Mesendoderm (in vitro differentiated cells): ENCODE data around the gene C1QTNF1.

Experiments used
- DNase-seq: peaks from one replicate; pipeline ENCODE4 v3.0.0; 2013
- H2AK5ac ChIP-seq: 2 replicates; pipeline ENCODE4 v1.6.1; 2013; ENCODE audit warnings: low read length, inconsistent platforms
- H2BK120ac ChIP-seq: 2 replicates; pipeline ENCODE4 v1.6.1; 2013; ENCODE audit warnings: low read depth, mild to moderate bottlenecking, low read length, moderate library complexity, mixed read lengths
- H2BK15ac ChIP-seq: replicated peaks from 2 replicates; pipeline ENCODE4 v1.6.1; 2013; ENCODE audit warnings: low read depth, mild to moderate bottlenecking, moderate library complexity
- H2BK5ac ChIP-seq: 2 replicates; pipeline ENCODE4 v1.6.1; 2013; ENCODE audit warnings: low read length, inconsistent platforms
- H3K18ac ChIP-seq: 2 replicates; pipeline ENCODE4 v1.6.1; 2013; ENCODE audit warnings: mild to moderate bottlenecking, low read length, mixed read lengths
- H3K23ac ChIP-seq: one replicate; pipeline ENCODE4 v1.6.1; 2013; ENCODE audit warnings: low read length
- H3K27ac ChIP-seq: 2 replicates; pipeline ENCODE4 v1.5.1; 2013; ENCODE audit warnings: low read depth, mild to moderate bottlenecking, inconsistent platforms, low read length, moderate library complexity
- H3K27me3 ChIP-seq: 2 replicates; pipeline ENCODE4 v1.6.1; 2013; ENCODE audit warnings: low read length, control low read depth, mild to moderate bottlenecking, inconsistent platforms; ENCODE audit not compliant: insufficient read depth, poor library complexity
- H3K36me3 ChIP-seq: 2 replicates; pipeline ENCODE4 v1.6.1; 2013; ENCODE audit warnings: low read length, inconsistent platforms; ENCODE audit not compliant: control insufficient read depth, insufficient read depth
- H3K4ac ChIP-seq: one replicate; pipeline ENCODE4 v1.6.1; 2013; ENCODE audit warnings: low read depth, mild to moderate bottlenecking, low read length, moderate library complexity
- H3K4me1 ChIP-seq: 2 replicates; pipeline ENCODE4 v1.6.1; 2013; ENCODE audit warnings: low read depth, low read length, inconsistent platforms; ENCODE audit not compliant: control insufficient read depth
- H3K4me2 ChIP-seq: 2 replicates; pipeline ENCODE4 v1.6.1; 2013; ENCODE audit warnings: low read length
- H3K4me3 ChIP-seq: 2 replicates; pipeline ENCODE4 v1.5.1; 2013; ENCODE audit warnings: mild to moderate bottlenecking, low read length
- H3K56ac ChIP-seq: one replicate; pipeline ENCODE4 v1.6.1; 2013; ENCODE audit warnings: low read length
- H3K79me1 ChIP-seq: 2 replicates; pipeline ENCODE4 v1.6.1; 2013; ENCODE audit warnings: low read length, inconsistent platforms
- H3K79me2 ChIP-seq: 2 replicates; pipeline ENCODE4 v1.6.1; 2013; ENCODE audit warnings: mild to moderate bottlenecking, low read length; ENCODE audit not compliant: control insufficient read depth, insufficient read depth
- H3K9ac ChIP-seq: 2 replicates; pipeline ENCODE4 v1.6.1; 2013; ENCODE audit warnings: low read length, inconsistent platforms
- H4K5ac ChIP-seq: one replicate; pipeline ENCODE4 v1.6.1; 2013; ENCODE audit warnings: low read length
- H4K8ac ChIP-seq: one replicate; pipeline ENCODE4 v1.6.1; 2013; ENCODE audit warnings: low read depth, mild to moderate bottlenecking, control low read depth, low read length, moderate library complexity
- WGBS: extraction: QIAGEN DNeasy Blood & Tissue Kit; methylation state at CpG from one replicate; pipeline ENCODE4 v1.1.7; 2013; ENCODE audit warnings: low lambda C conversion rate, missing lambda C conversion rate; ENCODE audit not compliant: insufficient coverage; ENCODE audit errors: extremely low coverage; 5-methylcytosine and 5-hydroxymethylcytosine counted together

C1QTNF1 gene

DNA sequence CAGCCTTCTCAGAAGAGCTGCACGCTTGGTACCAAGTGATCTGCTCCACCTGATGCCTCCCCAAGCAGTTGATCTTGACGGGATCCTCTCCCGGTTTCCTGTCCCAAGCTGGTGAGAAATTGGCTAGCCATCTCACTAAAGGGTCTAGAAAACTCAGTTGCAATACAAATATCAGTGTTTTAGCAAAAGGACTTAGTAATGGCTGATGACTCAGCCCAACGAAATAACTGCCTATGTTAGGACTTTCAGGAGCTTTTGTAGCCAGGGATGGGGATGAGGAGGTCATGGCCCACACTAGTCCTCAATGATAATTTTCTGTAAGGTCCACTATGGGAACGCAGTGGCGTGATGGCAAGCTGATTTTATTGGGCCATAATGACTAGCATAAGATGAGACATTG lies 27.3 kb downstream of the C1QTNF1 start:
- Histone ChIP-seq H3K9ac (no peak overlapping the region), H3K4ac (no peak overlapping the region), H3K56ac (no peak overlapping the region), H3K4me3 (no peak overlapping the region), H3K23ac (no peak overlapping the region), H2AK5ac (no peak overlapping the region), H3K27me3 (no peaks in the 10 kb centered on the region), H3K36me3 (no peaks in the 10 kb centered on the region), H4K8ac (no peak overlapping the region), H3K27ac (no peak overlapping the region), H2BK5ac (no peak overlapping the region), H2BK15ac (no peak overlapping the region), H2BK120ac (no peak overlapping the region), H3K4me1 (no peaks in the 10 kb centered on the region), H3K79me1 (no peaks in the 10 kb centered on the region), H4K5ac (no peak overlapping the region), H3K4me2 (no peak overlapping the region), H3K79me2 (no peaks in the 10 kb centered on the region), H3K18ac (no peak overlapping the region)
- WGBS = no CpG with 5 or more reads among the region's 6 CpGs
- DNase-seq = no peak

DNA sequence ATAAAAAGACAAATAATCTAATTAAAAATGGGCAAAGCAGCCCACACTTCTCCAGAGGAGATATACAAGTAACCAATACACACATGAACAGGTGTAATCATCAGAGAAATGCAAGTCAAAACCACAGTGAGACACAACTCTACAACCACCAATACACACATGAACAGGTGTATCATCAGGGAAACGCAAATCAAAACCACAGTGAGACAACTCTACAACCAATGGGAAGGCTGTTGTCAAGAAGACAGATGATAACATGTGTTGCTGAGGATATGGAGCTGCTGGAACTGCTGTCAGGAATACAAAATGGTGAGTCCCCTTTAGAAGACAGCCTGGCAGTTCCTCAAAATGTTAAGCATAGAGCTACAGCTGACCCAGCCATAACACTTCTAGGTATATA lies 28.2 kb downstream of the C1QTNF1 start:
- Histone ChIP-seq H3K27me3 (no peaks in the 10 kb centered on the region), H2BK15ac (no peak overlapping the region), H2BK120ac (no peak overlapping the region), H3K79me1 (no peaks in the 10 kb centered on the region), H4K8ac (no peak overlapping the region), H3K9ac (no peak overlapping the region), H3K4ac (no peak overlapping the region), H3K79me2 (no peaks in the 10 kb centered on the region), H3K4me2 (no peak overlapping the region), H4K5ac (no peak overlapping the region), H2BK5ac (no peak overlapping the region), H3K23ac (no peak overlapping the region), H3K27ac (no peak overlapping the region), H3K4me3 (no peak overlapping the region), H3K4me1 (no peaks in the 10 kb centered on the region), H2AK5ac (no peak overlapping the region), H3K18ac (no peak overlapping the region), H3K36me3 (no peaks in the 10 kb centered on the region), H3K56ac (no peak overlapping the region)
- no peak for DNase-seq
- WGBS = no CpG with 5 or more reads among the region's 1 CpG

- no peak overlapping the region for H3K18ac ChIP-seq
- no peak overlapping the region for H3K9ac ChIP-seq
- no peak overlapping the region for H4K8ac ChIP-seq
- no peak overlapping the region for H2BK15ac ChIP-seq
- DNase-seq = no peak
- H3K27me3 ChIP-seq = no peaks in the 10 kb centered on the region
- WGBS = no CpG with 5 or more reads among the region's 2 CpGs
- no peak overlapping the region for H2BK5ac ChIP-seq
- no peak overlapping the region for H2BK120ac ChIP-seq
- no peak overlapping the region for H2AK5ac ChIP-seq
- H3K4me2 ChIP-seq = no peak overlapping the region
- no peaks in the 10 kb centered on the region for H3K79me1 ChIP-seq
- no peak overlapping the region for H4K5ac ChIP-seq
- H3K4me1 ChIP-seq = no peaks in the 10 kb centered on the region
- no peaks in the 10 kb centered on the region for H3K36me3 ChIP-seq
- H3K4ac ChIP-seq = no peak overlapping the region
- H3K79me2 ChIP-seq = no peaks in the 10 kb centered on the region
- H3K4me3 ChIP-seq = no peak overlapping the region
- no peak overlapping the region for H3K23ac ChIP-seq
- no peak overlapping the region for H3K27ac ChIP-seq
- H3K56ac ChIP-seq = no peak overlapping the region
Measured at GRCh38 chr17:79053251-79053925, 29.4 kb downstream of the C1QTNF1 start.

DNA sequence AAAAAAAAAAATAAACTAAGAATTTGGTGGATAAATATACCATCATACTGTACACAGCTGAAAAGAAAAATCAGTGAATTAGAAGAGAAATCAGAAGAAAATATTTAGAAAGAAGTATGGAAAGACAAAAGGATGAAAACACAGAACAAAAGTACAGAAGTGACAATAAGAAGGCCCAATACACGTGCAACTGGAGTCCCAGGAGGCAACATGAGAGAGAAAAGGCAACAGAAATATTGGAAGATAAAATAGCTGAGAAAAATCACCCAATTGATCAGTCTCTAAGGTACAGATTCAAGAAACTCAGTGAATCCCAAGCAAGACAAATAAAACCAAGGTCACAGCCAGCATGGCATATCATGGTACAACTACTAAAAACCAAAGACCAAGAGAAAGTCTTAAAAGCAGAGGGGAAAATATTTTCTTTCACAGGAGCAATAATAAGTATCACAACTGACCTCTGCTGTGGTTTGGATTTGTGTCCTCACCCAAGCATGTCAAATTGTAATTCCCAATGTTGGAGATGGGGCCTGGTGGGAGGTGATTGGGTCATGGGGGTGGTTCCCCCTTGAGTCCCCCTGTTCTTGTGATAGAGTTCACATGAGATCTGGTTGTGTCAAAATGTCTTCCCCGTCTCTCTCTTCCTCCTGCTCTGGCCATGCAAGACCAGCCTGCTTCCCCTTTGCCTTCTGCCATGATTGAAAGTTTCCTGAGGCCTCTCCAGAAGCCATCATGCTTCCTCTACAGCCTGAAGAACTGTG lies 30.4 kb downstream of the C1QTNF1 start:
- Histone ChIP-seq H3K36me3 (no peaks in the 10 kb centered on the region), H3K4ac (no peak overlapping the region), H3K27ac (no peak overlapping the region), H4K8ac (no peak overlapping the region), H2BK120ac (no peak overlapping the region), H2BK5ac (no peak overlapping the region), H3K4me2 (no peak overlapping the region), H3K18ac (no peak overlapping the region), H3K56ac (no peak overlapping the region), H3K9ac (no peak overlapping the region), H3K4me3 (no peak overlapping the region), H2AK5ac (no peak overlapping the region), H3K4me1 (no peaks in the 10 kb centered on the region), H3K27me3 (no peaks in the 10 kb centered on the region), H2BK15ac (no peak overlapping the region), H4K5ac (no peak overlapping the region), H3K79me1 (no peaks in the 10 kb centered on the region), H3K23ac (no peak overlapping the region), H3K79me2 (no peaks in the 10 kb centered on the region)
- DNase-seq = no peak
- no CpG with 5 or more reads among the region's 2 CpGs for WGBS

- H2AK5ac ChIP-seq = no peak overlapping the region
- no peak overlapping the region for H4K5ac ChIP-seq
- H3K56ac ChIP-seq = no peak overlapping the region
- no peak overlapping the region for H2BK5ac ChIP-seq
- DNase-seq = no peak
- H3K18ac ChIP-seq = no peak overlapping the region
- no peaks in the 10 kb centered on the region for H3K79me1 ChIP-seq
- H2BK15ac ChIP-seq = no peak overlapping the region
- H4K8ac ChIP-seq = no peak overlapping the region
- no peak overlapping the region for H2BK120ac ChIP-seq
- no peak overlapping the region for H3K9ac ChIP-seq
- H3K36me3 ChIP-seq = no peaks in the 10 kb centered on the region
- no peak overlapping the region for H3K27ac ChIP-seq
- no peaks in the 10 kb centered on the region for H3K79me2 ChIP-seq
- no peak overlapping the region for H3K23ac ChIP-seq
- no peaks in the 10 kb centered on the region for H3K4me1 ChIP-seq
- WGBS = no CpG with 5 or more reads among the region's 5 CpGs
- no peaks in the 10 kb centered on the region for H3K27me3 ChIP-seq
- H3K4me3 ChIP-seq = no peak overlapping the region
- no peak overlapping the region for H3K4ac ChIP-seq
- no peak overlapping the region for H3K4me2 ChIP-seq
Measured at GRCh38 chr17:79055197-79055596, 31.2 kb downstream of the C1QTNF1 start.
